HFF-Myc (cell line): ENCODE results near the gene MARS1.

Experiments used
- DNase-seq: peaks from one replicate; pipeline ENCODE4 v3.0.0-alpha.2; 2011; ENCODE audit warnings: low read depth; ENCODE audit errors: extremely low read depth
- H3K4me3 ChIP-seq: replicated peaks from 2 replicates; pipeline ENCODE4 v1.5.1; 2011; ENCODE audit warnings: low read depth, mild to moderate bottlenecking, control low read depth, low read length
- TF ChIP-seq, protein P1 (sequence below): IDR thresholded peaks from 2 replicates; pipeline ENCODE4 v1.5.1; 2012; ENCODE audit warnings: mild to moderate bottlenecking, low read depth, low read length, control low read depth; ENCODE audit errors: missing control alignments

Gene MARS1

DNA sequence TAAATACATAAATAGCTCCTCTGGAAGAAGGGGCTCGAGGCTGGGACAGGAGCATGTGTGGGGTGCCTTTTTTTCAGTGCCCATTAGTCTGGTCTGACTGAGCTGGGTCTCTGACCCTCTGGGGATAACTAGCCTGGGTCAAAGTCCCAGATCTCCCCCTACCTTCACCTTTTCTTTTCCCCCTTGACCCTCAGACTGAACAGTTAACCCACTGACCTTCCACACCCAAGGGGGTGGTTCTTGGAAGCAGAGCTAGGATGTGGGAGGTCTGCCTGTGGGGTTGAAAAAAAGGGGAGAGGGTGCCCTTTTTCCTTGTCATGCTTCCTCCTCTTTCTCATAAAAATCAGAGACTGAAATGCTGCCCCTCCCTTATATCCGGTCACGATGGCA is 29.2 kb upstream of the MARS1 start:
- no peak for DNase-seq
- TF ChIP-seq, protein P1, sequence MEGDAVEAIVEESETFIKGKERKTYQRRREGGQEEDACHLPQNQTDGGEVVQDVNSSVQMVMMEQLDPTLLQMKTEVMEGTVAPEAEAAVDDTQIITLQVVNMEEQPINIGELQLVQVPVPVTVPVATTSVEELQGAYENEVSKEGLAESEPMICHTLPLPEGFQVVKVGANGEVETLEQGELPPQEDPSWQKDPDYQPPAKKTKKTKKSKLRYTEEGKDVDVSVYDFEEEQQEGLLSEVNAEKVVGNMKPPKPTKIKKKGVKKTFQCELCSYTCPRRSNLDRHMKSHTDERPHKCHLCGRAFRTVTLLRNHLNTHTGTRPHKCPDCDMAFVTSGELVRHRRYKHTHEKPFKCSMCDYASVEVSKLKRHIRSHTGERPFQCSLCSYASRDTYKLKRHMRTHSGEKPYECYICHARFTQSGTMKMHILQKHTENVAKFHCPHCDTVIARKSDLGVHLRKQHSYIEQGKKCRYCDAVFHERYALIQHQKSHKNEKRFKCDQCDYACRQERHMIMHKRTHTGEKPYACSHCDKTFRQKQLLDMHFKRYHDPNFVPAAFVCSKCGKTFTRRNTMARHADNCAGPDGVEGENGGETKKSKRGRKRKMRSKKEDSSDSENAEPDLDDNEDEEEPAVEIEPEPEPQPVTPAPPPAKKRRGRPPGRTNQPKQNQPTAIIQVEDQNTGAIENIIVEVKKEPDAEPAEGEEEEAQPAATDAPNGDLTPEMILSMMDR = no peak
- peak overlapping the region; percentile 58 for H3K4me3 ChIP-seq

DNA sequence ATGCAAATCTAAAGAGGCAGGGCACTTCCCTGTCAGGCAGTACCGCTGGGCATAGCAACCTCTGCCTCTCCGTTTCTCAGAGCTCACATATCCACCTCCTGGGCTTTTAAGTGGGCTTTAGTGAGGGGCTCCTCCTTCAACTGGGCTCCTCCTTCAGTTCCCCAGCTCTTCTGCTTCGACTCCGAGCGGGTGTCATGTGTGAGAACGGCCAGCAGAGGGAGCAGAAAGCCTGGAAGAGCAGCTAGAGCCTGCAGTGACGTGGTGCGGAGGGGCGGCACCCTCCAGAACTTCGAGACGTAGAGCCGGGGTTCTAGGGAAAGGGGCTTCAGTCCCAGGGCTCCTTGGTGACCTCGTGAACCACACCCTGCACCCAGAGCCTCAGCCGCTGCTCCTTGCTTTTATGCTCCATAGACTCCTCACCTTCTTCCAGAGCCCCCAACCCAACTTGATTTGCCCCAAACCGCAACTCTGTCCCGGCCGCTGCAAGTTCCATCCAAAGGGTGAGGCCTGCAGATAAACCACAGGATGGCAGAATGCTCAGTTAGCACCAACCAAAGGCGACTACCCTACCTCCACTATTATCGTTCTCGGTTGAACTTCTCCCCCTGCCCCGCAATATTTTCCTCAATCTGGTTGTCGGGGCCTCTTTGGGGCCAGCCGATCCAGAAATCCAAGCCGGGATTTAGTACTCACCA is 28.7 kb upstream of the MARS1 start:
- H3K4me3 ChIP-seq = peak overlapping the region; percentile 58
- TF ChIP-seq, protein P1 = peak; percentile 88
- peak; percentile 88 for DNase-seq

DNA sequence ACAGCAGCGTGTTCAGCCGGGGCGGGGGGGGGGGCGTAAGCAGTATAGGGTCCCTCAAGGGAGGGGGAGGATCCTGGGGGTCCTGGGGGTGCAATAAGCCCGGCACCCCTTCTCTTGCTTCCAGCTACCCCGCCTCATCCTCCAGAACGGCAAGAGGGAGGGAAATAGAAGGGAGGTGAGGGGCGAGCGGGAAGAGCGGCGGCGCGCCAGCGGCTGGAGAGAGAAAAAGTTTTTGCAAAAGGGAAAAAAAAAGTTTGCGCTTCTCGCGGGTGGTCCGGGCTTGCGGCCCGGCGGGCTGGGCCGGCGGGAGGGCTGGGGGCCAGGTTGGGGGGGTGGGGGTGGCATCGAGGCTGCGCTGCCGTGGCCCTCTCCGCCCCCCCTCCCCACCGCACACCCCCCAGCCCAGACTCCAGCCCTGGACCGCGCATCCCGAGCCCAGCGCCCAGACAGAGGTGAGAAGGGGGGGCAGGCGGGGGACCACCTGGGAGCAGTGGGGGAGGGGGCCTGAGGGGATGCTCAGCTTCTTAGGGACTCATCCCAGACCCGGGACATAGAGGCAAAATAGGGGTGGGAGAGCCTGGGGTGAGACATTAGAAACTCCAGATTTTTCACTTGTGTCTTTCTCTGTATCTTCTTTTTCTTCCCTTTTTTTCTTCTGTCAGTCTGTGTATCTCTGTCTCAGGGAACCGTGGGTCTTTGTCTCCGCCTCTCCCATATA is 28.0 kb upstream of the MARS1 start, which contains the start of gene GLI1:
GLI1 (plus strand) TSS at position 36 of the 718 bp plus-strand sequence. CDS start 3,907 bp downstream, outside the sequence.
- TF ChIP-seq, protein P1 = no peak
- no peak for DNase-seq

DNA sequence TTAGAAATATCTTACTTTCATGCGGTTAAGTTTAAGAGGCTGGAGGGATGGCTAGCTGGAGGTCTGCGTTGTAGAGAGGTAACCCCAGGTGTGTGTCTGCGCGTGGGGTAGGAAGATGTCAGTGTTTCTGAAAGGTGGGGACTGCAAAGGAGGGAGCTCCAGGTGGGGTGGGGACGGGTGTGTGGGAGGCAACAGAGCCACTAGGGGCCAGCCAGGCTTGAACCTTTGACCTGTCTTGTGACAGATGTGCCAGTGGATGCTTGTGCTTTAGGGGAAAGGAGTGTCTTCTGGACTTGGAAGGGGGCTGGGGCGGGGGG is 27.4 kb upstream of the MARS1 start:
- H3K4me3 ChIP-seq = peak overlapping the region; percentile 58
- DNase-seq = no peak
- TF ChIP-seq, protein P1 = no peak

More for the DNA sequence above, 28.0 kb upstream of the MARS1 start, which contains the start of gene GLI1:
- H3K4me3 ChIP-seq = peak within 1 kb of the TSS; percentile 58

DNA sequence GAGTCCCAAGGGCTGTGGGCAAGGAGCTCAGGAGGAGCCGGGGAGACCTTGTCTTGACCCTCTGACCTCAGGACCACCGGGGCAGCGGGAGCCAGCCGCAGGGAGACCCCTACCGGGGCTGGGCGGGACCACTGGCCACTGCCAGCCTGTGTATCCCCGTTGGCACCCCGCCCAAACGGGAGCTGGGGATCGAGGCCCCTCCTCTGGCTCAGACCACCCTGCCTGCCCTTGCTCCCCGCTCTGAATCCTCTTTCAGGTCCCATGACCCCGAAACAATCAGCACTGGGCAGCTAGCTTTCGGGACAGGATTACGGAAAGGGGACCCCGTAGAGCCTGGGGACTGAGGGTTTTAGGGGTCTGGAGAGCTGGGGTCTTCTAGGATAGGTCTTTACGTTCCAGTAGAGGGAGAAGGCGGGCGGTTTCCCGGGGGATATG is 27.0 kb upstream of the MARS1 start:
- DNase-seq = no peak
- TF ChIP-seq, protein P1 = no peak
- peak overlapping the region; percentile 58 for H3K4me3 ChIP-seq

- no peak for DNase-seq
- peak overlapping the region; percentile 58 for H3K4me3 ChIP-seq
- TF ChIP-seq, protein P1 = no peak
Observed at GRCh38 chr12:57461276-57461916, 26.5 kb upstream of the MARS1 start.
